ENCODE data around the gene VWCE. TPM values are rescaled to one million over a fixed set of nuclear protein-coding genes. Genes with fewer than 3 reads are reported as not detected.

VWCE gene
- total and polyA plus RNA-seq, 10 of the 15 experiments (the other 5 are each of a cell fraction or from before 2014, with no cell fraction given): 0.10 to 4.9 (median 2.4) TPM

DNA sequence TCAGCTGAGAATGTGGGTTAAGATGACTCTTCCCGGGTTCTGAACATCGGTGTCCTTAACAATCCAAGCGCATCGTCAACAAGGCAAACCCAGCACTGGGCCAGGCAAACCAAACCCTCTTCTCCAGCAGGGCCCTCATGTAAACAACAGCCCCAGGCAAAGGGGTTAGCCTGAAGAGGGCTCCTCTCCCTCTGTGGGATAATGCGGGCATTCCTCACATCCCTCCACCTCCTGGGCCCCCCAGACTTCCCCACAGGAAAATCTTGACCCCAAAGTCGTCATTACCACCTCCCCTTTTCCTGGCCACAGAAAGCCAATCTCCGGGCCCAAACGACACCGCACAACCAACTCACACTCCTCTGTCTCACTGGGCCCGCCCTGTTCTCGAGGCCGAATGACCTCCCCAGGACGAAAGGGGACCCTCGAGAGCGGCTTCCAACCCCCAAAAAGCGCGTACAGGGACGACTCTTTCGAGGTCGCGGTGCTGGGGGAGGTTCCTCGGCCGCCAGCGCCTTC is 37.2 kb upstream of the VWCE start (continued):
- no peak for TF ChIP-seq SUPT20H (IDR thresholded peaks at IDR 0.05; ENCODE audit: borderline replicate concordance, control insufficient read depth, low read depth, low read length)
- TF ChIP-seq, protein P1, sequence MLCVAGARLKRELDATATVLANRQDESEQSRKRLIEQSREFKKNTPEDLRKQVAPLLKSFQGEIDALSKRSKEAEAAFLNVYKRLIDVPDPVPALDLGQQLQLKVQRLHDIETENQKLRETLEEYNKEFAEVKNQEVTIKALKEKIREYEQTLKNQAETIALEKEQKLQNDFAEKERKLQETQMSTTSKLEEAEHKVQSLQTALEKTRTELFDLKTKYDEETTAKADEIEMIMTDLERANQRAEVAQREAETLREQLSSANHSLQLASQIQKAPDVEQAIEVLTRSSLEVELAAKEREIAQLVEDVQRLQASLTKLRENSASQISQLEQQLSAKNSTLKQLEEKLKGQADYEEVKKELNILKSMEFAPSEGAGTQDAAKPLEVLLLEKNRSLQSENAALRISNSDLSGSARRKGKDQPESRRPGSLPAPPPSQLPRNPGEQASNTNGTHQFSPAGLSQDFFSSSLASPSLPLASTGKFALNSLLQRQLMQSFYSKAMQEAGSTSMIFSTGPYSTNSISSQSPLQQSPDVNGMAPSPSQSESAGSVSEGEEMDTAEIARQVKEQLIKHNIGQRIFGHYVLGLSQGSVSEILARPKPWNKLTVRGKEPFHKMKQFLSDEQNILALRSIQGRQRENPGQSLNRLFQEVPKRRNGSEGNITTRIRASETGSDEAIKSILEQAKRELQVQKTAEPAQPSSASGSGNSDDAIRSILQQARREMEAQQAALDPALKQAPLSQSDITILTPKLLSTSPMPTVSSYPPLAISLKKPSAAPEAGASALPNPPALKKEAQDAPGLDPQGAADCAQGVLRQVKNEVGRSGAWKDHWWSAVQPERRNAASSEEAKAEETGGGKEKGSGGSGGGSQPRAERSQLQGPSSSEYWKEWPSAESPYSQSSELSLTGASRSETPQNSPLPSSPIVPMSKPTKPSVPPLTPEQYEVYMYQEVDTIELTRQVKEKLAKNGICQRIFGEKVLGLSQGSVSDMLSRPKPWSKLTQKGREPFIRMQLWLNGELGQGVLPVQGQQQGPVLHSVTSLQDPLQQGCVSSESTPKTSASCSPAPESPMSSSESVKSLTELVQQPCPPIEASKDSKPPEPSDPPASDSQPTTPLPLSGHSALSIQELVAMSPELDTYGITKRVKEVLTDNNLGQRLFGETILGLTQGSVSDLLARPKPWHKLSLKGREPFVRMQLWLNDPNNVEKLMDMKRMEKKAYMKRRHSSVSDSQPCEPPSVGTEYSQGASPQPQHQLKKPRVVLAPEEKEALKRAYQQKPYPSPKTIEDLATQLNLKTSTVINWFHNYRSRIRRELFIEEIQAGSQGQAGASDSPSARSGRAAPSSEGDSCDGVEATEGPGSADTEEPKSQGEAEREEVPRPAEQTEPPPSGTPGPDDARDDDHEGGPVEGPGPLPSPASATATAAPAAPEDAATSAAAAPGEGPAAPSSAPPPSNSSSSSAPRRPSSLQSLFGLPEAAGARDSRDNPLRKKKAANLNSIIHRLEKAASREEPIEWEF (IDR thresholded peaks at IDR 0.05; ENCODE audit: insufficient replicate concordance, low read depth, low read length): no peak
- no peak for TF ChIP-seq ATF7 (IDR thresholded peaks at IDR 0.05; ENCODE audit: low read depth)
- TF ChIP-seq, protein P2, sequence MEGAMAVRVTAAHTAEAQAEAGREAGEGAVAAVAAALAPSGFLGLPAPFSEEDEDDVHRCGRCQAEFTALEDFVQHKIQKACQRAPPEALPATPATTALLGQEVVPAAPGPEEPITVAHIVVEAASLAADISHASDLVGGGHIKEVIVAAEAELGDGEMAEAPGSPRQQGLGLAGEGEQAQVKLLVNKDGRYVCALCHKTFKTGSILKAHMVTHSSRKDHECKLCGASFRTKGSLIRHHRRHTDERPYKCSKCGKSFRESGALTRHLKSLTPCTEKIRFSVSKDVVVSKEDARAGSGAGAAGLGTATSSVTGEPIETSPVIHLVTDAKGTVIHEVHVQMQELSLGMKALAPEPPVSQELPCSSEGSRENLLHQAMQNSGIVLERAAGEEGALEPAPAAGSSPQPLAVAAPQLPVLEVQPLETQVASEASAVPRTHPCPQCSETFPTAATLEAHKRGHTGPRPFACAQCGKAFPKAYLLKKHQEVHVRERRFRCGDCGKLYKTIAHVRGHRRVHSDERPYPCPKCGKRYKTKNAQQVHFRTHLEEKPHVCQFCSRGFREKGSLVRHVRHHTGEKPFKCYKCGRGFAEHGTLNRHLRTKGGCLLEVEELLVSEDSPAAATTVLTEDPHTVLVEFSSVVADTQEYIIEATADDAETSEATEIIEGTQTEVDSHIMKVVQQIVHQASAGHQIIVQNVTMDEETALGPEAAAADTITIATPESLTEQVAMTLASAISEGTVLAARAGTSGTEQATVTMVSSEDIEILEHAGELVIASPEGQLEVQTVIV (IDR thresholded peaks at IDR 0.05; ENCODE audit: borderline replicate concordance, partially characterized antibody): no peak
- TF ChIP-seq, protein P3, sequence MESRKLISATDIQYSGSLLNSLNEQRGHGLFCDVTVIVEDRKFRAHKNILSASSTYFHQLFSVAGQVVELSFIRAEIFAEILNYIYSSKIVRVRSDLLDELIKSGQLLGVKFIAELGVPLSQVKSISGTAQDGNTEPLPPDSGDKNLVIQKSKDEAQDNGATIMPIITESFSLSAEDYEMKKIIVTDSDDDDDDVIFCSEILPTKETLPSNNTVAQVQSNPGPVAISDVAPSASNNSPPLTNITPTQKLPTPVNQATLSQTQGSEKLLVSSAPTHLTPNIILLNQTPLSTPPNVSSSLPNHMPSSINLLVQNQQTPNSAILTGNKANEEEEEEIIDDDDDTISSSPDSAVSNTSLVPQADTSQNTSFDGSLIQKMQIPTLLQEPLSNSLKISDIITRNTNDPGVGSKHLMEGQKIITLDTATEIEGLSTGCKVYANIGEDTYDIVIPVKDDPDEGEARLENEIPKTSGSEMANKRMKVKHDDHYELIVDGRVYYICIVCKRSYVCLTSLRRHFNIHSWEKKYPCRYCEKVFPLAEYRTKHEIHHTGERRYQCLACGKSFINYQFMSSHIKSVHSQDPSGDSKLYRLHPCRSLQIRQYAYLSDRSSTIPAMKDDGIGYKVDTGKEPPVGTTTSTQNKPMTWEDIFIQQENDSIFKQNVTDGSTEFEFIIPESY (IDR thresholded peaks at IDR 0.05): no peak
- TF ChIP-seq YBX1 (IDR thresholded peaks at IDR 0.05): no peak
- no peak for TF ChIP-seq RAD21 (IDR thresholded peaks at IDR 0.05; ENCODE audit: insufficient read depth, low read depth, low read length)
- no peak for TF ChIP-seq TCF12 (IDR thresholded peaks at IDR 0.05; ENCODE audit: low read depth, low read length)
- TF ChIP-seq MYB (IDR thresholded peaks at IDR 0.05; ENCODE audit: borderline replicate concordance, low read depth, low read length): no peak
- no peak for TF ChIP-seq TAF1 (IDR thresholded peaks at IDR 0.05; ENCODE audit: borderline replicate concordance, low read depth, low read length)
- TF ChIP-seq MYC (IDR thresholded peaks at IDR 0.05; ENCODE audit: insufficient read depth, insufficient read length, insufficient replicate concordance, low read length, severe bottlenecking): no peak
